GM08714 (cell line): ENCODE data around the gene MEIKIN.

Source experiments
- H3K4me3 ChIP-seq: fragments of 200-500 bp; sonication (Bioruptor generic); 2 replicates; pipeline ENCODE4 v1.5.1; 2014; ENCODE audit warnings: mild to moderate bottlenecking, low read length, inconsistent platforms
- ZNF274 ChIP-seq: IDR thresholded peaks from 2 replicates; pipeline ENCODE4 v1.6.1; 2012; ENCODE audit warnings: mild to moderate bottlenecking, low read depth, low read length

MEIKIN gene

GRCh38 chr5:131957721-131958441 is 12.4 kb upstream of the MEIKIN start:
- no peak for TF ChIP-seq ZNF274
- no peak overlapping the region for H3K4me3 ChIP-seq

- no peak for TF ChIP-seq ZNF274
- H3K4me3 ChIP-seq, result no peak overlapping the region
Observed at GRCh38 chr5:131953969-131954368, 8.5 kb upstream of the MEIKIN start.

GRCh38 chr5:131952301-131952857 is 6.9 kb upstream of the MEIKIN start:
- H3K4me3 ChIP-seq, result no peak overlapping the region
- TF ChIP-seq ZNF274, result no peak

- no peak for TF ChIP-seq ZNF274
- H3K4me3 ChIP-seq, result no peak overlapping the region
Observed at GRCh38 chr5:131950706-131951105, 5.2 kb upstream of the MEIKIN start.

GRCh38 chr5:131947445-131947844 is 2.0 kb upstream of the MEIKIN start:
- TF ChIP-seq ZNF274, result no peak
- no peak overlapping the region for H3K4me3 ChIP-seq

GRCh38 chr5:131944702-131945550 is 537 bp downstream of the MEIKIN start:
- no peak overlapping the region for H3K4me3 ChIP-seq
- no peak for TF ChIP-seq ZNF274

GRCh38 chr5:131943916-131944315 is 1.5 kb downstream of the MEIKIN start:
- TF ChIP-seq ZNF274, result no peak
- H3K4me3 ChIP-seq, result no peak overlapping the region

GRCh38 chr5:131942016-131942415 is 3.4 kb downstream of the MEIKIN start:
- no peak for TF ChIP-seq ZNF274

GRCh38 chr5:131939690-131940345 is 5.6 kb downstream of the MEIKIN start:
- TF ChIP-seq ZNF274, result no peak
- H3K4me3 ChIP-seq, result no peak overlapping the region

More at GRCh38 chr5:131942016-131942415, 3.4 kb downstream of the MEIKIN start:
- H3K4me3 ChIP-seq, result no peak overlapping the region

GRCh38 chr5:131932235-131932634 is 13.2 kb downstream of the MEIKIN start:
- TF ChIP-seq ZNF274, result no peak
- H3K4me3 ChIP-seq, result no peak overlapping the region

GRCh38 chr5:131928957-131929356 is 16.5 kb downstream of the MEIKIN start:
- TF ChIP-seq ZNF274, result no peak
- no peak overlapping the region for H3K4me3 ChIP-seq

- TF ChIP-seq ZNF274, result no peak
- H3K4me3 ChIP-seq, result no peak overlapping the region
Observed at GRCh38 chr5:131926168-131926567, 19.3 kb downstream of the MEIKIN start.

GRCh38 chr5:131916481-131916880 is 29.0 kb downstream of the MEIKIN start:
- TF ChIP-seq ZNF274, result no peak
- H3K4me3 ChIP-seq, result no peak overlapping the region

GRCh38 chr5:131914472-131914871 is 31.0 kb downstream of the MEIKIN start:
- no peak for TF ChIP-seq ZNF274
- no peak overlapping the region for H3K4me3 ChIP-seq

- TF ChIP-seq ZNF274, result no peak
- H3K4me3 ChIP-seq, result no peak overlapping the region
Observed at GRCh38 chr5:131913603-131914002, 31.9 kb downstream of the MEIKIN start.
